H1 (cell line): ENCODE data around the gene CENPA.

Experiments used
- JUND ChIP-seq: IDR thresholded peaks from 2 replicates; pipeline ENCODE4 v1.6.1; 2011; ENCODE audit warnings: mild to moderate bottlenecking, improper control_type of control experiment, low read length
- POLR2A ChIP-seq, 2 experiments: IDR thresholded peaks; 1 replicate in 1 of 2; 2 replicates in 1 of 2; pipeline ENCODE4 v1.6.1; 2011; ENCODE audit warnings: low read depth in 2 of 2, low read length in 2 of 2, mild to moderate bottlenecking in 2 of 2; ENCODE audit errors: control extremely low read depth in 1 of 2
- POLR2AphosphoS5 ChIP-seq: IDR thresholded peaks from 2 replicates; pipeline ENCODE4 v1.6.1; 2011; ENCODE audit warnings: low read depth, low read length

- TF ChIP-seq POLR2A (IDR thresholded peaks at IDR 0.05; ENCODE audit: control extremely low read depth in 1 of 2, low read depth in 2 of 2, low read length in 2 of 2) (no peak), JUND (no peak), POLR2AphosphoS5 (no peak)
Measured at GRCh38 chr2:26801796-26802195, 15.9 kb downstream of the CENPA start.
